GM18502 (cell line): ENCODE measurements around the gene DNM3.

Experiments used
- ATAC-seq: cut with Tn5 transposase; IDR thresholded peaks from one replicate; pipeline ENCODE4 v1.9.1; 2021; ENCODE audit warnings: mild to moderate bottlenecking; ENCODE audit not compliant: unreplicated experiment, poor library complexity

DNM3 gene

GRCh38 chr1:172083191-172083590 lies 241.9 kb downstream of the DNM3 start:
- ATAC-seq, result no peak

GRCh38 chr1:172084876-172085275 lies 243.6 kb downstream of the DNM3 start:
- ATAC-seq, result no peak

- no peak for ATAC-seq
Observed at GRCh38 chr1:172085317-172085716, 244.0 kb downstream of the DNM3 start.

GRCh38 chr1:172086137-172086536 lies 244.8 kb downstream of the DNM3 start:
- no peak for ATAC-seq

- no peak for ATAC-seq
Observed at GRCh38 chr1:172088256-172088655, 247.0 kb downstream of the DNM3 start.

- ATAC-seq, result no peak
Observed at GRCh38 chr1:172089768-172090510, 248.6 kb downstream of the DNM3 start.

- no peak for ATAC-seq
Observed at GRCh38 chr1:172090511-172090817, 249.2 kb downstream of the DNM3 start.

- no peak for ATAC-seq
Observed at GRCh38 chr1:172095846-172096245, 254.5 kb downstream of the DNM3 start.

GRCh38 chr1:172105230-172105629 lies 263.9 kb downstream of the DNM3 start:
- ATAC-seq, result no peak

- ATAC-seq, result no peak
Observed at GRCh38 chr1:172107316-172107975, 266.1 kb downstream of the DNM3 start.

- ATAC-seq, result no peak
Observed at GRCh38 chr1:172108161-172108893, 267.0 kb downstream of the DNM3 start.

GRCh38 chr1:172109359-172109758 lies 268.1 kb downstream of the DNM3 start:
- no peak for ATAC-seq

- no peak for ATAC-seq
Observed at GRCh38 chr1:172112576-172112975, 271.3 kb downstream of the DNM3 start.

GRCh38 chr1:172117800-172118199 lies 276.5 kb downstream of the DNM3 start:
- peak; percentile 70 for ATAC-seq

- no peak for ATAC-seq
Observed at GRCh38 chr1:172118618-172119017, 277.3 kb downstream of the DNM3 start.

GRCh38 chr1:172119184-172119583 lies 277.9 kb downstream of the DNM3 start:
- ATAC-seq, result no peak

- no peak for ATAC-seq
Observed at GRCh38 chr1:172120381-172120780, 279.1 kb downstream of the DNM3 start.

- ATAC-seq, result no peak
Observed at GRCh38 chr1:172121081-172121717, 279.9 kb downstream of the DNM3 start.

GRCh38 chr1:172122381-172122780 lies 281.1 kb downstream of the DNM3 start:
- ATAC-seq, result no peak

GRCh38 chr1:172125250-172125649 lies 284.0 kb downstream of the DNM3 start:
- no peak for ATAC-seq

- ATAC-seq, result no peak
Observed at GRCh38 chr1:172125812-172126430, 284.6 kb downstream of the DNM3 start.
